Gastroesophageal sphincter (tissue), 3 donors: ENCODE data around the gene CBLB.

Source experiments
- CTCF ChIP-seq, 4 experiments: fragments of 200-600 bp in 2 of 4; fragments of 450-650 bp in 2 of 4; sonication (generic) in 1 of 4; IDR thresholded peaks; one replicate each; pipeline ENCODE4 v1.5.1; 2017 to 2019; ENCODE audit warnings: antibody characterized with exemption in 4 of 4, mild to moderate bottlenecking in 2 of 4, moderate library complexity in 2 of 4
- POLR2A ChIP-seq, 2 donors: fragments of 450-650 bp; IDR thresholded peaks; one replicate each; pipeline ENCODE4 v1.6.1; 2017; ENCODE audit warnings: antibody characterized with exemption in 2 of 2, mild to moderate bottlenecking in 2 of 2, moderate library complexity in 1 of 2

- no peak for TF ChIP-seq POLR2A (IDR thresholded peaks at IDR 0.05)
- no peak for TF ChIP-seq CTCF (IDR thresholded peaks at IDR 0.05)
Observed at GRCh38 chr3:105661461-105661860, 207.4 kb downstream of the CBLB start.
